ENCODE results near the gene RASA2. TPM values are rescaled to one million over a fixed set of nuclear protein-coding genes. Genes with fewer than 3 reads are reported as not detected.
A peak's percentile ranks its signal among the peaks of the same experiment; 100 is the strongest.

Gene RASA2
- total RNA-seq, 4 donors from 2014 or later = 9.0 to 70.3 (median 21.5) TPM

DNA sequence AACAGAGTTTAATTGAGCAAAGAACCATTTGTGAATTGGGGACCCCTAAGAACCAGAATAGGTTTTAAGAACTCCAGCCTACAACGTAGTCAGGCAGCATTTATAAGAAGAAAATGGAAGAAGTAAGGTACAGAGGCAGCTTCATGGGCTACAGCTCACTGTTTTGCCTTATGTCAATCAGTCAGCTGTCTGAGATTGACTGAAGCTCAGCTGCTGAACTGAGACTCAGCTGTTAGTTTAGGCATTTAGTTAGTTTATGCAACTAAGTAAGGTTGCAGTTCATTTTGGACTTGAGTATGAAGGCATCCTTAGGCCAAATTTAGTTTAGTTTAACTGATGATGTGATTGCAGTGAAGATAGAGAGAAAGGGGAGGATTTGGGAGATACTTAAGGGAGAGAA lies 34.1 kb upstream of the RASA2 start:
- Histone ChIP-seq H3K27me3 (no peaks in the 10 kb centered on the region), H3K4me3 (no peak overlapping the region), H3K27ac (peak overlapping the region in 1 of 4 donors; percentile 65), H3K4me1 (peaks cover 0 to 40% (median 24%) of the 10 kb centered on the region in 4 donors), H3K36me3 (no peaks in the 10 kb centered on the region), H3K9me3 (no peaks in the 10 kb centered on the region)
- in situ Hi-C loops (cut with MboI; ENCODE audit: low pct_ligation_motif_present in 1 of 4, low pct_unique_long_range_greater_than_20kb in 1 of 4, low sequenced_read_pairs in 3 of 4) = loop anchor here in 3 of 4 donors (10.0 to 25.0 kb wide), 4 partner anchors 88 to 460 kb away; partner anchors contain the start of genes RNF7 (in 2 of the 3) and ZBTB38 (in 1 of the 3)
- 78% methylated on average over 1 of the region's 1 CpG; no CpG with 5 or more reads in 1 of the 2 donors for WGBS, 2 donors (ENCODE audit: low coverage in 1 of 2)
- TF ChIP-seq POLR2AphosphoS5 (IDR thresholded peaks at IDR 0.05) (no peak), CTCF (IDR thresholded peaks at IDR 0.05) (no peak), POLR2A (IDR thresholded peaks at IDR 0.05) (no peak)
- intact Hi-C loops (cut with DNase I; ENCODE audit: low total_unique reads) = loop anchor here (5.0 kb wide), 2 partner anchors 95 to 145 kb away; no protein-coding TSS in a partner anchor
- DNase-seq = no peak

DNA sequence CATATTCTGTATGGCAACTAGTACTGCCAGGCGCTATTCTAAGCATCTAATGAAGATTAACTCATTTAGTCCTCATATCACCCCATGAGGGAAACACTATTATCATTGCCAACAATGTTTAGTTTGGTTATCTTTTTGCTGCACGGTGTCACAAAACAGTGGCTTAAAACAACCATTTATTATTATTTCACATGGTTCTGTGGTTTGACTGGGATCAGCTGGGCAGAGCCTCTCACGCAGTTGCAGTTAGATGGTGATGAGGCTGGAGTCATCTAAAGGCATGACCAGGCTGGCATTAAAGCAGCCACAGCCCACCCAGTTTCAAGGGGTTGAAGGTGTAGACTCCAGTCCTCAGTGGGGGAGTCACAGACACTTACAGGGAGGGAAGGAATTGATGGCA lies 32.8 kb upstream of the RASA2 start:
- H3K9me3 ChIP-seq = no peaks in the 10 kb centered on the region
- intact Hi-C loops (cut with DNase I; ENCODE audit: low total_unique reads) = loop anchor here (5.0 kb wide), 2 partner anchors 97 to 147 kb away; no protein-coding TSS in a partner anchor
- no peaks in the 10 kb centered on the region for H3K36me3 ChIP-seq
- H3K4me3 ChIP-seq = no peak overlapping the region
- TF ChIP-seq POLR2AphosphoS5 (IDR thresholded peaks at IDR 0.05) (no peak), POLR2A (IDR thresholded peaks at IDR 0.05) (no peak), EP300 (IDR thresholded peaks at IDR 0.05; ENCODE audit: low read depth) (no peak), CTCF (IDR thresholded peaks at IDR 0.05) (no peak)
- no peak for DNase-seq
- in situ Hi-C loops (cut with MboI; ENCODE audit: low pct_ligation_motif_present in 1 of 4, low pct_unique_long_range_greater_than_20kb in 1 of 4, low sequenced_read_pairs in 3 of 4) = loop anchor here in 3 of 4 donors (10.0 to 25.0 kb wide), 4 partner anchors 89 to 458 kb away; partner anchors contain the start of genes RNF7 (in 2 of the 3) and ZBTB38 (in 1 of the 3)
- WGBS, 2 donors (ENCODE audit: low coverage in 1 of 2) = 78 to 89% methylated on average over 3 of the region's 3 CpGs
- H3K27ac ChIP-seq = no peak overlapping the region
- H3K27me3 ChIP-seq = no peaks in the 10 kb centered on the region
- H3K4me1 ChIP-seq = peaks cover 0 to 40% (median 21%) of the 10 kb centered on the region in 4 donors

GRCh38 chr3:141454906-141455602 lies 31.8 kb upstream of the RASA2 start:
- Histone ChIP-seq H3K36me3 (no peaks in the 10 kb centered on the region), H3K27ac (peak overlapping the region in 2 of 4 donors; percentile 1 to 62), H3K4me3 (no peak overlapping the region), H3K9me3 (no peaks in the 10 kb centered on the region), H3K27me3 (no peaks in the 10 kb centered on the region), H3K4me1 (peaks cover 0 to 30% (median 21%) of the 10 kb centered on the region in 4 donors)
- TF ChIP-seq POLR2AphosphoS5 (IDR thresholded peaks at IDR 0.05) (peak in 1 of 3 donors; percentile 14), EP300 (IDR thresholded peaks at IDR 0.05; ENCODE audit: low read depth) (no peak), POLR2A (IDR thresholded peaks at IDR 0.05) (no peak), CTCF (IDR thresholded peaks at IDR 0.05) (peak; percentile 64 to 78 (median 76))
- in situ Hi-C loops (cut with MboI; ENCODE audit: low pct_ligation_motif_present in 1 of 4, low pct_unique_long_range_greater_than_20kb in 1 of 4, low sequenced_read_pairs in 3 of 4) = loop anchor here (5.0 to 25.0 kb wide), 6 partner anchors 90 to 457 kb away; partner anchors contain the start of genes RNF7 (in 2 of the 4) and ZBTB38 (in 1 of the 4)
- DNase-seq = no peak
- intact Hi-C loops (cut with DNase I; ENCODE audit: low total_unique reads) = loop anchor here (5.0 kb wide), 2 partner anchors 98 to 148 kb away; no protein-coding TSS in a partner anchor
- 57 to 71% methylated on average over 7 to 20 of the region's 20 CpGs for WGBS, 2 donors (ENCODE audit: low coverage in 1 of 2)

GRCh38 chr3:141455603-141456300 lies 31.1 kb upstream of the RASA2 start:
- H3K9me3 ChIP-seq = no peaks in the 10 kb centered on the region
- intact Hi-C loops (cut with DNase I; ENCODE audit: low total_unique reads) (no loop called here), in situ Hi-C loops (cut with MboI; ENCODE audit: low pct_ligation_motif_present in 1 of 4, low pct_unique_long_range_greater_than_20kb in 1 of 4, low sequenced_read_pairs in 3 of 4) (loop anchor here (5.0 to 25.0 kb wide), 6 partner anchors 91 to 457 kb away; partner anchors contain the start of genes RNF7 (in 2 of the 4) and ZBTB38 (in 1 of the 4))
- peak overlapping the region in 2 of 4 donors; percentile 1 to 62 for H3K27ac ChIP-seq
- DNase-seq = no peak
- WGBS, 2 donors (ENCODE audit: low coverage in 1 of 2) = 32 to 57% methylated on average over 9 to 18 of the region's 18 CpGs
- peaks cover 0 to 30% (median 21%) of the 10 kb centered on the region in 4 donors for H3K4me1 ChIP-seq
- H3K27me3 ChIP-seq = no peaks in the 10 kb centered on the region
- TF ChIP-seq POLR2A (IDR thresholded peaks at IDR 0.05) (no peak), CTCF (IDR thresholded peaks at IDR 0.05) (no peak), POLR2AphosphoS5 (IDR thresholded peaks at IDR 0.05) (no peak), EP300 (IDR thresholded peaks at IDR 0.05; ENCODE audit: low read depth) (no peak)
- H3K36me3 ChIP-seq = no peaks in the 10 kb centered on the region
- no peak overlapping the region for H3K4me3 ChIP-seq

Measured in transverse colon (tissue), 4 donors.